ENCODE measurements around the gene GALNT16.

DNA sequence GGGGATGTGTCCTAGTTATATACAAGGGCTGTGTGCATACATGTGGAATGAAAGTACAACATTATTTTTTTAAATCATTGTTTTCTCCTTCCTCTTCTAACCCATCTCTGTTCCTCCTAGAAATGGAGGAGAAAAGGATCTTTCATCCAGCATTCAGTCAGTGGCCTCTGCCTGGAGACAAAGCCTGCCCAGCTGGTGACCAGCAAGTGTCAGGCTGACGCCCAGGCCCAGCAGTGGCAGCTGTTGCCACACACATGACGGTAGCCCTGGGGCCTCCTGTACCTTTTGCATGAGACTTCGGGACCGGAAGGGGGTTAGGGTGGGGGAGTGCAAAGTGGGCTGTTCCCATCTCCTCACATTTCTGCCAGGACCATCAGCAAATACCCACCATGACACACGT is 92.0 kb downstream of the GALNT16 start:
- TF ChIP-seq REST (IDR thresholded peaks at IDR 0.05; ENCODE audit: insufficient read depth in 1 of 2, low read depth in 2 of 2, low read length in 2 of 2) (no peak), POLR2AphosphoS5 (IDR thresholded peaks at IDR 0.05; ENCODE audit: low read depth, low read length) (no peak), TAF1 (IDR thresholded peaks at IDR 0.05; ENCODE audit: borderline replicate concordance, insufficient read depth, low read length) (no peak)

Data from PFSK-1 (cell line).